ENCODE results near the gene TM4SF20.
"Not testable (repeated sequence)": the region's sequence is repeated elsewhere in the genome, so short reads cannot be mapped to it uniquely, and the experiment has no call there.

Gene TM4SF20

DNA sequence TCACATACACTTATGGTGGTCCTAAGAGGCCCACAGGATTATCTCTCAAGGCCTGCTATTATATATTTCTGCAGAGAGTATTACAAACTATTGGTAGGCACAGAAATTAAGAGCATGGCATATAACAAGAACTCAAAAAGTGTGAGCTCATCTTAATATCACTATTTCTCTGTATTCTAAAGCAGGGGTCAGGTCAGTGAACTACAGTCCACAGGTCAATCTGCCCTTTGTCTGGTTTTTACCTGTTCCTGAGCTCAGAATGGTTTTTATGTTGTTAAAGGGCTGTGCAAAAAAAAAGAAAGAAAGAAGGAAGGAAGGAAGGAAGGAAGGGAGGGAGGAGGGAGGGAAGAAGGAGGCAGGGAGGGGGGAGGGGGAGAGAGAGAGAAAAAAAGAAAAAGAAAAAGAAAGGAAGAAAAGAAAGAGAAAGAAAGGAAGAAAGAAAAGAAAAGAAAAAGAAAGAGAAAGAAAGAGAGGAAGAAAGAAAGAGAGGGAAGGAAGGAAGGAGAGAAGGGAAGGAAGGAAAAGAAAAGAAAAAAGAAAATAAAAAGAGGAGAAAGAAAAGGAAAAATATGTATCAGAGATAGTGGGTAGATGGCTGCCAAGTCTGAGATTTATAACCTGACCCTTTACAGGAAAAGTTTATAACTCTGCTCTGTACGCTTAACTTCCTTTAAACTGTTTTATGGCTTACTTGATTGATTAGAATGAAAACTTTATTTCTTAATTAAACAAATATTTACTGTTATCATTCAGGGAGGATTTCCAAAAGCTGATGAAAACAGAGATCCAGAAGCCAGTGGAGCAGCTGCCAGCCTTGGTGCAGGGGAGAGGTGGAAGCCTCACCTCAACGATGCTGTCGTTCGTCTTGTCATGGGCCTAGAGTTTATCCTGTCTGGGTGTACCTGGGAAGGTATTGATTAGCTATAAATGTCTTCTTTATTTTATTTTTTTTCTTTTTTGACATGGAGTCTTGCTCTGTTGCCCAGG is 19.9 kb upstream of the TM4SF20 start:
- no peak for DNase-seq (ENCODE audit: low read depth in 2 of 2, low spot score in 1 of 2)

DNA sequence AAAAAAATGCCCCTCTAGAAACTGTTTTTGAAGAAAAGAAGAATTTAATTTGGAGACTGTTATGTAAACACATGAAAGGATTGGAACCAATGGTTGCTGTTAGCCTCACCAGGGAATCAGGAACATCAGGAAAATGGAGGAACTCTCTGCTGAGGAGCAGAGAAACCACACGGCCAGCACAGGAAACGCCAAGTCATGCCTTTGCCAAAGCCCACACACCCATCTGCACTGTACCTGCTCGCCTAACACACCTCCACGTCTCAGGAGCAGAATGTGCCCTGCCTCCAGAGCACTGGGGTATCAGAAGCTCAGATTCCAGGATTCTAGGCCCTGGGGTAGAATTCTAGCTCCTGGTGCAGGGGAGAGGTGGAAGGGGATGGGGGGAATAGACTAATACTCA is 18.5 kb upstream of the TM4SF20 start:
- no peak for DNase-seq (ENCODE audit: low read depth in 2 of 2, low spot score in 1 of 2)

DNA sequence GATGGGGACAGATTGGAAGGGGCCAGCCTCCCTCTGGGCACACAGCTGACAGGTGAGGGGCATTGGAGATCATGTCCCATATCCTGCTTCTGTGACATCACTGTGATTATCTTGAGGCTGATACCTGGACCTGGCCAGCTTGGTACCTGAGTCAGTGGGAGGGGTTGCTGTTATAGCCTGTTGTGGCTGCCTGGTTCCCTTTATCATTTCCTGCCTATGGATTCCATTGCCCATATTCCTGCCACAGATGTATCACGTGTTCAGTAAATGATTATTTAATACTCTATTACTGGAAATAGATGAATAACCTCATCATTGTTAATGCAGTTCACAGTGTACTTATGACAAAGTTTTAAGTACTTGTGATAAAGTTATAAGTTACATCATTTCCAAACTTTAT is 16.4 kb upstream of the TM4SF20 start:
- no peak for DNase-seq (ENCODE audit: low read depth in 2 of 2, low spot score in 1 of 2)

DNA sequence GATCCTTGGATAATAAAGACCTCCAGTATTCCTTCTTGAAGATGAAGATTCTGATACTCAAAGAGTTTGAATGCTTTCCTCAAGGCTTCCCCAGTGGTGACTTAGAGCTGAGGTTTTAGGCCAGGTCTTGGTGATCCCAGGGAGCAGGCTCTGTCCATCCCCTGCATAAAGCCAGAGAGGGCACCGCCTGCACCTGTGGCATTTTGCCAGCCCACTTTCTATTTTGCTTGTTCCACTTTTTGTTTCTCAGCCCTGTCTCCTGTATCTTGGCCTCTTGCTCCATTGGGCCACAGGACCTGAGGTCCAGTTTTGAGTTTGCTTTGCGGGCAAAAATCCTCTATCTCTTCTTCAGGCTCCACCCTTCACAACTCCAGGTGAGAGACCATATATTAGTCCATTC is 15.3 kb upstream of the TM4SF20 start:
- DNase-seq (ENCODE audit: low read depth in 2 of 2, low spot score in 1 of 2), result no peak

DNA sequence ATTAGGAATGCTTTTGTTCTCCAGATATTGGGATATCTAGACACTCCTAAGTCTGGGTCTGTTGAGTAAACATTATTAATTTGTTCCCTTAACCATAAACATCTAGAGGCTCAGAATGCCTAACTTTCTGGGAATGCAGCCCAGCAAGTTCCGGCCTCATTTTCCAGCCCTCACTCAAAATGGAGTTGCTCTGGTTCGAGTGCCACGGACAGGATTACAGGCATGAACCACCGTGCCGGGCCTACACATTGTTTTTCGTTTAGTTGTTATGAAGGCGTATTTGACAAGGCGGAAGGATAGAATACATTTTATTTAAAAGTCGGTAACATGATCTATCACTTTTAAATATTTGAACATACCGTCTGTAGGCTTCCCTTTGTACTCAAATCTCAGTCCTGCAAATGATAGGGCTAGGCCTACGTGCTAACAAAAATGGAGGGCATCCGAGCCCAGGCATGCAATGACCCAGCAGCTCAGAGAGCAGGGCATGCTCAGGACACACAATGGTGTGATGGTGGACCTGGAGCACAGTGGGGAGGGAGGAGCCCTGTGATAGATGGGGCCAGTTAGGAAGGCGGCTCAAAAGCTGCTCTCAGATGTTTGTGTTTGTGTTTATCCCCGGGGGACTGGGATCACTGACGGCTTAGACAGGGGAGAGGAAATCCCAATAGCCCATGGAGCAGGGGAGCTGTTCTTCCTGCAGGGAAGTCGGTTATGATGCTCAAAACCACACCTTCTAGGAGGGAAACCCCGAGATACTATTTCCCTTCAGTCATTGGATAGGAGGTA is 11.6 kb upstream of the TM4SF20 start:
- no peak for DNase-seq (ENCODE audit: low read depth in 2 of 2, low spot score in 1 of 2)

DNA sequence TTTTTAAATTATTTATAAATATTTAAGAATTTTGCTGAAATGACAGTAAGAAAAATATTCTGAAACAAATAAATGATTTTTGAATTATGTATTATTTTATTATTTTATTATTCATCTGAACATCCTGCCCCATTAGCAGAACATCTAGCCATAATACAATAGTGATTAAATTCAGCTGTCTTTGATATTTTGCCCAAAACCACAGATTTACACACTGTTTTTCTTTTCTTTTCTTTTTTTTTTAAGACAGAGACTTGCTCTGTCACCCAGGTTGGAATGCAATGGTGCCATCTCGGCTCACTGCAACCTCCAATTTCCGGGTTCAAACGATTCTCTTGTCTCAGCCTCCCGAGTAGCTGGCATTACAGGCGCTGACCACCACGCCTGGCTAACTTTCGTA is 10.6 kb upstream of the TM4SF20 start:
- no peak for DNase-seq (ENCODE audit: low read depth in 2 of 2, low spot score in 1 of 2)

DNA sequence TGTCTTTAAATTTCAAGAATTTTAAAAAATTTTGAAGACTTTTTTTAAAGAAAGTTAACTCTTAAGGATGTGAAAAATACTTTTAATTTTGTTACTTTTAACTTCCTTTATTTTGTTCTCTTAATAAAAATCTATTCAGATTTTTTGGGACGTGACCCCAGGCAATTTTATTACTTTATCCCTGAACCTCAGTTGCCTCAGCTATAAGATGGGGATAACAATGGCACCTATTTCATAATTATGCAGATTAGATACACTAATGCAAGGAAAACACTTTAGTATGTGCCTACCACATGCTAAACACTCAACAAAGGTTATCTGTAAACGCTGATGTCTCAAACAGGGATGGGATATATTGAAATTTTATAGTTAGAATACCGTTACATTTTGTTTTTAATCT is 10.1 kb upstream of the TM4SF20 start:
- no peak for DNase-seq (ENCODE audit: low read depth in 2 of 2, low spot score in 1 of 2)

DNA sequence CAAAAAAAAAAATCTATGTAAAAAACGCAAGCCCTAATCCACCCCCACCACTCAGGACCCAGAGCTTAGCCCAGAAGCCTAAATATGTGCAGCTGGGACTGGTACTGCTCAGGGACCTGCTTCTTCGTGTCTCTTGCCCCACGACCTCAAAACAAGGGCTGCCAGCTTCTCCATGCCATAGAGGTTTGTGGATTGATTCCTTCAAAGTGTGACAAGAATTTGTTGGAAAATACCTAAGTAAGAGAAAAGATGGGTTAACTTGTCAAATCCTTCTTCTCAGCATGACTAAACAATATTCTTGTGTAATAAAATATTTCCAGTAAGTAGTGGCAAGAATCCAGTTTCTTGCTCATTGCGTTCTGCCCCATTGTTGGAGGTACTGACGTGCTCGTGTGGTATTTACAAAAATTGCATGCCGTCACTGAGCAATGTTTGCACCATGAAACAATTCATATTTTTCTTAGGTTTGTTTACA is 9.5 kb upstream of the TM4SF20 start:
- no peak for DNase-seq (ENCODE audit: low read depth in 2 of 2, low spot score in 1 of 2)

DNA sequence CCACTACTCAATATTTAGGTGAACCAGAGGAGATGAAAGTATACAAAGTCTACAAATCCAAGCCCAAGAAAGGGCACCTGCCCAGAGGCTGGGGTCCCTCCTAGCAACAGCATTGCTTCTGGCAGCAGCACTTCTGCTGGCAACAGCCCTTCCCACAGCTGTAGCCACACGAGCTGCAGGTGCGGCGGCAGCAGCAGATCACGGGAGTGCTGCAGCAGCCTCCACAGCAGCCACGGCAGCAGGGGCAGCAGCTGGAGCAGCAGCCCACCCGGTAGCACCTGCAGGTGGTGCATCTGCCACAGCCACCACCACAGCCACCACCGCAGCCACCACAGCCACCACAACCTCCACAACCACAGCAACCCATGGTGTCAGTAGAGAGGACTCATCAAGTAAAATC is 8.5 kb upstream of the TM4SF20 start, which contains the start of gene SCYGR1:
Gene SCYGR1, minus strand, starts transcription at position 367 of the 400 bp plus-strand sequence. Its CDS starts 0 bp downstream, at position 367.
- not testable (repeated sequence) for DNase-seq (ENCODE audit: low read depth in 2 of 2, low spot score in 1 of 2)

DNA sequence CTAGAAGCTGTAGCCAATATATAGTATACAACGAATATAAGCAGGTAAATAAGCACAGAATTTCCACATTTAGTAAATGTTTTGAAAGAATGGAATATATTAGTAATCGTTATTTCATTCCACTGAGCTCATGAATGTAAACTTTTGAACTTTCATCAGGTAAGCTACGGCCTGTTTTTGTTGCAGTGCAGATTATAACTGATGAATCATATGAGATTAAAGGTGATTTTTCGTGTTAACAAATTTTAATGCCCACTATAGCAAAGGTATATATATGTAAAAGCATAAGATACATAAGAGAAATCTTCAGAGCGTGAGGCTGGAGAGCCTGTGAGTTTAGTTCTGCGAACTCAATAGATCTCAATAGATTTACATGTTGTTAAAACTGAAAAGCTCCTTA is 7.5 kb upstream of the TM4SF20 start:
- DNase-seq (ENCODE audit: low read depth in 2 of 2, low spot score in 1 of 2), result no peak

DNA sequence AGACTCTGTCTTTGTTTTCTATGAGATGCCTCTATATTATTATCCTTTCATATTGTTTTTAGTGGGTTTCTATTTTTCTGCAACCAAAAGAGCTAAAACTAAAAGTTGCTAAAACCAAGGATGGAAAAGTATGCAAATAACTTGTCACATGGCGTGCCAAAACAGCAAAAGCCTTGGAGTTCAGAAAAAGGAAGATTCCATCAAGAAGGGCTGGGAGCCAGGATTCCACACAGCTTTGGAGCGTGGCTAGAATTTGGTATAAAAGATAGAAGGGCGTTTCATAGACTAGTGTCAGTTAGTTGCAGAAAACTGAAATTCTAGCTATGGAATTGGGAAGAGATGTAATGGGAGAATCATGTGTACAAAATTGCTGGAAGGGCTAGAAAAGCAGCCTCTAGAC is 4.6 kb upstream of the TM4SF20 start:
- DNase-seq (ENCODE audit: low read depth in 2 of 2, low spot score in 1 of 2), result no peak

DNA sequence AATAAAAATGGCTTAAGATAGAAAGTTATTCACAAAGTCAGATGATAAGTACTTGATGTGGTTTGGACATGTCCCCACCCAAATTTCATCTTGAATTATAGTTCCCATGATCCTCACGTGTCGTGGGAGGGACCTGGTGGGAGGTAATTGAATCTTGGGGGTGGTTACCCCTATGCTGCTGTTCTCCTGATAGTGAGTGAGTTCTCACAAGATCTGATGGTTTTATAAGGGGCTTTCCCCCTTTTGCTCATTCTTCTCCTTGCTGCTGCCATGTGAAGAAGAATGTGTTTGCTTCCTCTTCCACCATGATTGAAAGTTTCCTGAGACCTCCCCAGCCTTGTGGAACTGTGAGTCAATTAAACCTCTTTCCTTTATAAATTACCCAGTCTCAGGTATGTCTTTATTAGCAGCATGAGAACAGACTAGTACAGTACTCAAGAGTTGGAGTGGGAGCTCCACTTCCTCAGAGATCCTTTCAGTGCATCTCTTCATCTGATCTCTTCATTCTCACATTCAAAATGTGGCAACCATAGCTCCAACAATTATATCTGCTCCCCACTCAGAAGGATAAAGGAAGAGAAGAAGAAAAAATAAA is 3.2 kb upstream of the TM4SF20 start:
- DNase-seq (ENCODE audit: low read depth in 2 of 2, low spot score in 1 of 2), result not testable (repeated sequence)

DNA sequence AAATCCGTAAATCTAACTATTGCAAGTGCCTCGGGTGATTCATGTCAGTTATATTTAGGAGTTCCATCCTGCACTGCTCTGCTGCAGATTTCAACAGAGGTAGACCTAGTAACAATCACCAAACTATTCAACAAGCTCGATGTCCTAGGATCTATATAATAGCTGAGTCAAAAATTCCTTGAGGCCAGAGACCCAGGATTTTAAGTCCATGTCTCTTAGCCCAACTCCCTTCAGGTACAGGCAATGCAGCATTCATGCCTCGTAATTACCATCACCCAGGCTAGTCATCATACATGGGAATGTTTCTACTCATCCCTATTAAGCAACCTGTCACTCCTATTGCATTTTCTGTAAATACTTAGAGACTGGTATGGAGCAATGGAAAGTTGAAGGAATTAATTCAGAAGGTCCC is 729 bp downstream of the TM4SF20 start:
- DNase-seq (ENCODE audit: low read depth in 2 of 2, low spot score in 1 of 2), result no peak

DNA sequence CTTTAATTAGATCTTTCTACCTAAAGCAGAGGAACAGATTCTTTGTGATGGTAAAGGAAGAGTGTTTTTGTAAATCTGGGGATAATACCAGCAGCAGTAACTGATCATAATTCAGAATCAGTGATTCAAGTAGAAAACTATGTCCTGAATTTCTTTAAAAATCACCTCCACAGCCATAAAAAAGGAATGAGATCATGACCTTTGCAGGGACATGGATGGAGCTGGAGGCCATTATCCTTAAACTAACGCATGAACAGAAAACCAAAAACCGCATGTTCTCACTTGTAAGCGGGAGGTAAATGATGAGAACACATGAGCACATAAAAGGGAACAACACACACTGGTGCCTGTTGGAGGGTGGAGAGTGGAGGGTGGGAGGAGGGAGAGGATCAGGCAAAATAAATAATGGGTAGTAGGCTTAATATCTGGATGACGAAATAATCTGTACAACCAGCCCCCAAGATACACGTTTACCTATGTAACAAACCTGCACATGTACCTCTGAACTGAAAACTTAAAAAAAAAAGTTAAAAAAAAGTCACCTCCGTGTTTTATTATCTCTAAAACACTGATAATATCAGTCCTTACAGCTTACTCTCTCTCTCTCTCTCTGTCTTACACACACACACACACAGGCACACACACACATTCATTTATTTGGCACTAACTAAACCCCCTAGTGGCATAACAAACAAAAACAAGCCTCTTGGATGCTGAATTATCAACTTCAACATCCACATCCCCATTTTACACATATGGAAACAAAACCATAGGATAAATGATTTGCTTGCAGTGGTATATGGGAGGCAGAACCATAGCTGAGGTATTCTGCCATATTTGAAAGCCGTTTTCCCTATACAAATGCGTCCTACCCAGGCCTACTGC is 1.4 kb downstream of the TM4SF20 start:
- DNase-seq (ENCODE audit: low read depth in 2 of 2, low spot score in 1 of 2), result no peak

DNA sequence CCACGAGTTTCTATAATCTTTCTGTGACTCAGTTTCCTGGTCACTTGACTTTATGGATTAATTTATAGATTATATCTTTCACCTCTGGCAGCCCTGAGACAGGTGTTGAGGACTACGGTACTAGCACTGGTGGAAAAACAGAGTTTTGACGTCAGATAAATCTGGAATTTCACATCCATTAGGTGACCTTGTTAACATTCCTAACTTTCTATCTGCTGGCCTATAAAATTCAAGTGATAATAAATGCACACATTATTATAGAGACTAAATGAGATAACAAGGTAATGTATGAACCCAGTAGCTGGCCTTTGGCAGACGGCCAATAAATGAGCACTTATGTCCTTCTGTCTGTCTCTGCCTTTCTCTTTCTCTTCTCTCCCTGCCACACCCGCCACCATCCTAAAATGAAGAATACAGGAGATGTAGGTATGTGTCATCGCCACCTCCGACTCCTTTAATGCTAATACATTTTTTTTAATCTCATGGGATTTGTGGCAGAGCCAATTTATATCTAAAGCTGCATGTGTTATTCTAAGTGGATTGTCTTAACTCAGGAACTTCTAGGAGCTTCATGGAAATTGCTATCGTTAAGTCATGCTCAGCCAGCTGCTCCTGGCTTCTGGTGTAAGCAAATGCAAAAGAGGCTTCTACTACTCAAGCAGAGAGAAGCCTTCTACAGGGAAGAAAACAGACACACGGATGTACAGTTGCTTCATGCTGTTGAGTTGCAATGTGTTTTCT is 2.3 kb downstream of the TM4SF20 start:
- DNase-seq (ENCODE audit: low read depth in 2 of 2, low spot score in 1 of 2), result no peak

DNA sequence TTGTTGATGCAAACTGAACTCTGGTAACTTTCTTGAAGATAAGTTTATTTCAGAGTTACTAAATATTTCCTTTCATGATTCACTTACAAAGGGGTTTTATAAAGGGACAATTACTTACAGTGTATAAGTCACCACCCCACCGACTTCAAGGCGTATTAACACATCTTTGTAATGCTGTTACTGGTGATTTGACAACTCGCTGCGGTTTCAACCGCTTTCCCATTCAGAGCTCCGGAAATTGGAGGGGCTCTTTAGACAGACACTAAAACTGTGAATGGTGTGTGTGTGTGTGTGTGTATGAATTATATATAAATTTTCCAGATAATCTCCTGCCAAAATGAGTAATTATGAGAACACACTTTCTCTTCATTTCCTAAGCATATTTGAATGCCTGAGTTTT is 4.9 kb downstream of the TM4SF20 start:
- no peak for DNase-seq (ENCODE audit: low read depth in 2 of 2, low spot score in 1 of 2)

DNA sequence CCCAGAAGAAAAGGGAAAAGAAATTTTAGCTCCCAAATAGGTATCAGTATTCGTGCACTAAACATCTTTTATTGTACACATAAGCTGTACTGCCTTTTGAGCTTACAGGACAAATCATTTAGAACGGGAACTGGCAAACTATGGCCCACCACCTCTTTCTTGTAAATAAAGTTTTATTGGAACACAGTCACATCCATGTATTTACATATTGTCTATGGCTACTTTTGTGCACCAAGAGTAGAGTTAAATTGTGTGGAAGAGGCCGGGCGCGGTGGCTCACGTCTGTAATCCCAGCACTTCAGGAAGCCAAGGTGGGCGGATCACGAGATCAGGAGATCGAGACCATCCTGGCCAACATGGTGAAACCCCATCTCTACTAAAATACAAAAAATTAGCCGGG is 5.7 kb downstream of the TM4SF20 start:
- DNase-seq (ENCODE audit: low read depth in 2 of 2, low spot score in 1 of 2), result no peak

DNA sequence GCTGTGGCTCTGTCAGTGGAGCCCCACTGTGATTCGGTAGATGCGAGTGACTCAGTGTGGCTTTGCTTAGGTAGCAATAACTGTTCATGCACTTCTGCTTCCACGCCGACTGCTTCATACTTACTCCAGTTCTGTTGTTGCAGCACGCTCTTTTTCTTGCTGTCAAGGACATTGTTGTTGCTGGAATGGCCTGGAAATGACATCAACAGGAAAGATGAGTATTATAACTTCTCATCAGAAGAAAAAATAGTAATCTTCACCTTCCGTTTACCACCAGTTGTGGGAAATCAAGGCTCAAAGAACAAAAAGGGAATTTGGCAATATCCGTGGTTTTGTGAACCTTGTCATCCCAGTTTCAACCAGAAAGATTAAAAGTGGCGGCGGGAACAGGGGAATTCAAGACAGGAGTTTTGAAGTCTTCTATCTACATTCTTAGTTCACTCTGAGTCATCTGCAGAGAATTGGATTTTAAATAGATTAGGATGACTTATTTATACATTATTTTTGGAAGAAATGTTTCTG is 8.3 kb downstream of the TM4SF20 start:
- DNase-seq (ENCODE audit: low read depth in 2 of 2, low spot score in 1 of 2), result no peak

DNA sequence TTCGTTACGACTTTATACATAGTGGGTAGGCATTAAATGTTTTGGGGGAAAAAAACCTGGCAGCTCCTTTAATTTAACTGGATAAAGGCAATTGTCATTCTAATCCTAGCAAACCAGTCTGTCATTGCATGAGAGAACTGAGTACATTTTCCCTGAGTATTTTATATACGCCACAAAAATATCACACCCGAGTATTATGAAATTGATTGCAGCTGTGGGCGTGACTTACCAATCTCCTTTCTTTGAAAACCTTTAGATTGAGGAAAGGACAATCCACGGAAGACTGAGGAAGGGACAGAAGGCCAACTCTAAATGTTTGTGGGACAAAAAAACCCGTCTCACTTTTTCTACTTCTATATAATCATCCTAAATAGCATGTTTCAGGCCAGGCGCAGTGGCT is 9.0 kb downstream of the TM4SF20 start:
- no peak for DNase-seq (ENCODE audit: low read depth in 2 of 2, low spot score in 1 of 2)

DNA sequence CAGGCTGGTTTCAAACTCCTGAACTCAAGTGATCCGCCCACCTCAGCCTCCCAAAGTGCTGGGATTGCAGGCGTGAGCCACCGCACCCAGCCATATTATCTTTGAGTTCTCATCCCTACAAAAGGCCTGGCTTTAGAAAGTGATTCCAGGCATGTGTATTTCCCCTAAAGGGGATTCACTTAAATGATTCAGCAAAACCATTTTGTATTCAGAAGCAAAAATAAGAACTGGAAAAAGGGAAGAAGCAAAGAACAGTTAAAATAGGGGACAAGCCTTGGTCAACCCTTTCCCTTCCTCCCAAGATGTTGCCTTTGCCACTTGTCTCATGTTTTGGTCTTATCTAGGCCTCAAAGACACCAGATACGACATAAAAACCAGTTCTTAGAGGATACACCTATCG is 10.5 kb downstream of the TM4SF20 start:
- DNase-seq (ENCODE audit: low read depth in 2 of 2, low spot score in 1 of 2), result no peak

Measured in stimulated activated CD8-positive, alpha-beta memory T cell treated with anti-CD3 and anti-CD28 coated beads, Interleukin-4, amount 100 ng/mL, for 4 hours (primary cell).